Hepatocyte (in vitro differentiated cells): ENCODE measurements around the gene VASH2. TPM values are rescaled to one million over a fixed set of nuclear protein-coding genes. Genes with fewer than 3 reads are reported as not detected.

Source experiments
- DNase-seq: peaks from one replicate; pipeline ENCODE4 v3.0.0-alpha.2; 2016; ENCODE audit warnings: low spot score
- H2AFZ ChIP-seq: fragments of 200-600 bp; sonication (generic); 2 replicates; pipeline ENCODE4 v1.6.0; 2016; ENCODE audit warnings: antibody characterized with exemption, mild to moderate bottlenecking
- H3K27ac ChIP-seq: fragments of 200-600 bp; sonication (generic); 2 replicates; pipeline ENCODE4 v1.5.1; 2016; ENCODE audit warnings: mild to moderate bottlenecking
- H3K27me3 ChIP-seq: fragments of 200-600 bp; sonication (generic); 2 replicates; pipeline ENCODE4 v1.6.1; 2016
- H3K36me3 ChIP-seq: fragments of 200-600 bp; sonication (generic); replicated peaks from 2 replicates; pipeline ENCODE4 v1.5.1; 2016; ENCODE audit warnings: low read depth; ENCODE audit not compliant: insufficient read depth
- H3K4me1 ChIP-seq: fragments of 200-600 bp; sonication (generic); 2 replicates; pipeline ENCODE4 v1.5.1; 2016; ENCODE audit warnings: mild to moderate bottlenecking, moderate library complexity; ENCODE audit not compliant: insufficient read depth
- H3K4me2 ChIP-seq: fragments of 200-600 bp; sonication (generic); 2 replicates; pipeline ENCODE4 v1.6.0; 2016
- H3K4me3 ChIP-seq: fragments of 200-600 bp; sonication (generic); 2 replicates; pipeline ENCODE4 v1.5.1; 2016; ENCODE audit warnings: mild to moderate bottlenecking
- H3K79me2 ChIP-seq: fragments of 200-600 bp; sonication (generic); 2 replicates; pipeline ENCODE4 v1.6.0; 2017; ENCODE audit warnings: mild to moderate bottlenecking
- H3K9me2 ChIP-seq: fragments of 200-600 bp; sonication (generic); replicated peaks from 2 replicates; pipeline ENCODE4 v1.6.0; 2017; ENCODE audit warnings: mild to moderate bottlenecking; ENCODE audit not compliant: insufficient read depth
- H3K9me3 ChIP-seq: fragments of 200-600 bp; sonication (generic); 2 replicates; pipeline ENCODE4 v1.5.1; 2016; ENCODE audit warnings: low read depth, mild to moderate bottlenecking
- H4K20me1 ChIP-seq: fragments of 200-600 bp; sonication (generic); 2 replicates; pipeline ENCODE4 v1.6.0; 2016; ENCODE audit warnings: mild to moderate bottlenecking; ENCODE audit not compliant: insufficient read depth, poor library complexity, severe bottlenecking
- EZH2 ChIP-seq: fragments of 200-600 bp; sonication (generic); IDR thresholded peaks from 2 replicates; pipeline ENCODE4 v1.6.1; 2016; ENCODE audit warnings: antibody characterized with exemption, mild to moderate bottlenecking, borderline replicate concordance
- EZH2phosphoT487 ChIP-seq: fragments of 200-600 bp; sonication (generic); IDR thresholded peaks from one replicate; pipeline ENCODE4 v1.6.1; 2018; ENCODE audit warnings: antibody characterized with exemption, mild to moderate bottlenecking, low read depth, moderate library complexity; ENCODE audit not compliant: unreplicated experiment, severe bottlenecking
- WGBS: methylation state at CpG from one replicate; pipeline ENCODE4 v1.1.6; 2016; ENCODE audit warnings: low lambda C conversion rate; ENCODE audit errors: missing lambda C conversion rate; 5-methylcytosine and 5-hydroxymethylcytosine counted together
- polyA plus RNA-seq: library from polyadenylated mRNA; unstranded; fragments of >200 nt; fragmentation: Nextera tagmentation; extraction: Ambion mirVana; gene quantifications from 2 replicates; pipeline ENCODE4 v1.2.1, GENCODE V29; 2016
- total RNA-seq: library from RNA; depleted of rRNA; stranded (reverse); fragments of >200 nt; gene quantifications from 2 replicates; pipeline ENCODE4 v1.2.3, GENCODE V29; 2014
- TF ChIP-seq, protein P1 (sequence below): fragments of 200-600 bp; sonication (generic); IDR thresholded peaks from 2 replicates; pipeline ENCODE4 v1.5.1; 2016; ENCODE audit warnings: antibody characterized with exemption, mild to moderate bottlenecking; ENCODE audit not compliant: poor library complexity

Gene VASH2
- total and polyA plus RNA-seq, 2 experiments from 2014 or later, result 3.0 to 3.6 TPM

DNA sequence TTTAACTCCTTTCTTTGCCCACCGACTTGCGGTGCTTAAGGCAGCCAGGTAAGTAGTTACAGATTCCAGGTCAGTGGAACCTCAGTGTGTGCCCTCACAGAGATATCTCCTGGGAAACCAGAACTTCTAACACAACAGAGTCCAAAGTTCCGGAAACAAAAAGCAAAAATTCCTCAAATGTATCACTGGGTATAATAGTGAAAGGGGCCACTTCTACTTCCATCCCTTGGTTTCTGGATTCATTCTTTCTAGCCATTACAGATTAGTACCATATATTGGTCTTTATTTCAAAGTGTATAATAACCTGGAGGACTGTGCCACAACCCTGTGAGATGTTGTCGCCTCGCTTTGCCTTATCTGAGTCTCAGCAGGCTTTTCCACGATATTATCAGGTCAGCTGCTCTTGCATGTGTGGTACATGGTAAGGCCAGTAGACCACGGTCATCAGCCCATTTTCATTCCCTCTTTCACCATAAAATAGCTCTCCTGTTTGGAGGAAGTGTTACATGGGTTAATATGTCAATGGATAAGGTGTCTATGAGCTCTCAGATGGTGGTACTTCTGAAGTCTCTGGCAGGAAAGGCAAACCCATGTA lies 14.9 kb upstream of the VASH2 start:
- H3K27me3 ChIP-seq, result no peaks in the 10 kb centered on the region
- no peak overlapping the region for H2AFZ ChIP-seq
- no peak for TF ChIP-seq EZH2
- TF ChIP-seq, protein P1, sequence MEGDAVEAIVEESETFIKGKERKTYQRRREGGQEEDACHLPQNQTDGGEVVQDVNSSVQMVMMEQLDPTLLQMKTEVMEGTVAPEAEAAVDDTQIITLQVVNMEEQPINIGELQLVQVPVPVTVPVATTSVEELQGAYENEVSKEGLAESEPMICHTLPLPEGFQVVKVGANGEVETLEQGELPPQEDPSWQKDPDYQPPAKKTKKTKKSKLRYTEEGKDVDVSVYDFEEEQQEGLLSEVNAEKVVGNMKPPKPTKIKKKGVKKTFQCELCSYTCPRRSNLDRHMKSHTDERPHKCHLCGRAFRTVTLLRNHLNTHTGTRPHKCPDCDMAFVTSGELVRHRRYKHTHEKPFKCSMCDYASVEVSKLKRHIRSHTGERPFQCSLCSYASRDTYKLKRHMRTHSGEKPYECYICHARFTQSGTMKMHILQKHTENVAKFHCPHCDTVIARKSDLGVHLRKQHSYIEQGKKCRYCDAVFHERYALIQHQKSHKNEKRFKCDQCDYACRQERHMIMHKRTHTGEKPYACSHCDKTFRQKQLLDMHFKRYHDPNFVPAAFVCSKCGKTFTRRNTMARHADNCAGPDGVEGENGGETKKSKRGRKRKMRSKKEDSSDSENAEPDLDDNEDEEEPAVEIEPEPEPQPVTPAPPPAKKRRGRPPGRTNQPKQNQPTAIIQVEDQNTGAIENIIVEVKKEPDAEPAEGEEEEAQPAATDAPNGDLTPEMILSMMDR, result no peak
- no peak for TF ChIP-seq EZH2phosphoT487
- no peak overlapping the region for H3K4me2 ChIP-seq
- H3K79me2 ChIP-seq, result no peaks in the 10 kb centered on the region
- H3K9me3 ChIP-seq, result no peaks in the 10 kb centered on the region
- no peak overlapping the region for H3K27ac ChIP-seq
- 90% methylated on average over 7 of the region's 7 CpGs for WGBS
- H3K9me2 ChIP-seq, result no peaks in the 10 kb centered on the region
- no peak for DNase-seq
- no peaks in the 10 kb centered on the region for H3K4me1 ChIP-seq
- no peaks in the 10 kb centered on the region for H3K36me3 ChIP-seq
- no peaks in the 10 kb centered on the region for H4K20me1 ChIP-seq
- H3K4me3 ChIP-seq, result no peak overlapping the region

DNA sequence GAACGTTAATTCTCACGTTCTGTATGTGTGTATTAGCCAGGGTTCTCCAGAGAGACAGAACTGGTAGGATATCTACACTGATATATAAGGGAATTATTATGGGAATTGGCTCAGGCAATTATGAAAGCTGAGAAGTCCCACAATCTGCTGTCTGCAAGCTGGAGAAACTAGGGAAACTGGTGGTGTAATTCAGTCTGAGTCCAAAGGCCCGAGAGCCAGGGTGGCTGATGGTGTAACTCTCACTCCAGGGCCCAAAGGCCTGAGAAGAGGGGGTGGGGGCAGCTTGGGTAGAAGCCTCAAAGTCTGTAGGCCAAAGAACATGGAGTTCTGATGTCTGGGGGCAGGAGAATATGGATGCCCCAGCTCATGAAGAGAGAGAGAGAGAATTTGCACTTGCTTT lies 13.3 kb upstream of the VASH2 start:
- Histone ChIP-seq H4K20me1 (no peaks in the 10 kb centered on the region), H3K79me2 (no peaks in the 10 kb centered on the region), H3K27me3 (no peaks in the 10 kb centered on the region), H3K4me2 (no peak overlapping the region), H3K27ac (no peak overlapping the region), H3K36me3 (no peaks in the 10 kb centered on the region), H3K4me3 (no peak overlapping the region), H3K4me1 (no peaks in the 10 kb centered on the region), H3K9me3 (no peaks in the 10 kb centered on the region), H3K9me2 (no peaks in the 10 kb centered on the region), H2AFZ (no peak overlapping the region)
- TF ChIP-seq, protein P1, result no peak
- TF ChIP-seq EZH2 (no peak), EZH2phosphoT487 (no peak)
- DNase-seq, result peak; percentile 8
- 95% methylated on average over 3 of the region's 3 CpGs for WGBS

DNA sequence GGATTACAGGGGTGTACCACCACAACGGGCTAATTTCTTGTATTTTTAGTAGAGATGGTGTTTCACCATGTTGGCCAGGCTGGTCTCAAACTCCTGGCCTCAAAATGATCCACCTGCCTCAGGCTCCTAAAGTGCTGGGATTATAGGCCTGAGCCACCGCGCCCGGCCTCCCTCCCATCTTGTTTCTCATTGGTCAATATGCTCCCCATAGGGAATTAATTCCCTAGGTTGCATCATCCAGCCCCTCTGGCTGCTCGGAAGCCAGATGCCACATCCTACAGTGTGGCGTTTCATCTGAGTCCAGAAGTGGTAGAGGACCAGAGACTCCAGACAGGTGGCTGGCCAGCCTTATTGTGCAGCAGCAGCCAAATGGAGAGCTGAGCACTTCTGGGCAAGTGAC lies 11.5 kb upstream of the VASH2 start:
- H2AFZ ChIP-seq, result no peak overlapping the region
- H3K27me3 ChIP-seq, result no peaks in the 10 kb centered on the region
- no peaks in the 10 kb centered on the region for H4K20me1 ChIP-seq
- no peaks in the 10 kb centered on the region for H3K9me2 ChIP-seq
- no peak for DNase-seq
- H3K9me3 ChIP-seq, result no peaks in the 10 kb centered on the region
- no peak overlapping the region for H3K4me3 ChIP-seq
- no peak overlapping the region for H3K4me2 ChIP-seq
- TF ChIP-seq, protein P1, result no peak
- TF ChIP-seq EZH2phosphoT487 (no peak), EZH2 (no peak)
- H3K27ac ChIP-seq, result no peak overlapping the region
- no peaks in the 10 kb centered on the region for H3K4me1 ChIP-seq
- WGBS, result 93% methylated on average over 6 of the region's 6 CpGs
- H3K79me2 ChIP-seq, result no peaks in the 10 kb centered on the region
- H3K36me3 ChIP-seq, result no peaks in the 10 kb centered on the region
